ENCODE results near the gene TMEM209.

Gene TMEM209

GRCh38 chr7:130210181-130210935 lies 5.2 kb upstream of the TMEM209 start:
- POLR2A ChIA-PET: no interaction called here
- H3K36me3 ChIP-seq (ENCODE audit: control insufficient read depth in 2 of 2, insufficient read depth in 1 of 2, low read length in 2 of 2): no peaks in the 10 kb centered on the region
- CTCF ChIA-PET: interaction anchor here (0.6 kb wide), 2 partner anchors 41 to 269 kb away, joined by 3 to 4 read pairs; no protein-coding TSS in a partner anchor
- H3K4me1 ChIP-seq (ENCODE audit: control insufficient read depth, insufficient read depth, low read length): no peaks in the 10 kb centered on the region
- no peak overlapping the region for H3K4me3 ChIP-seq (ENCODE audit: low read depth, low read length)
- no peak overlapping the region for H3K27ac ChIP-seq (ENCODE audit: extremely low read depth, low read depth, low read length)
- no peaks in the 10 kb centered on the region for H3K9me3 ChIP-seq (ENCODE audit: control insufficient read depth, insufficient read depth, low read depth, low read length)
- no peak for TF ChIP-seq ZSCAN18 (tag by site-specific recombination; IDR thresholded peaks at IDR 0.05)
- TF ChIP-seq TCF7L2 (IDR thresholded peaks at IDR 0.05; ENCODE audit: borderline replicate concordance, low read depth, low read length): no peak
- no peak for TF ChIP-seq ZNF112 (tag by site-specific recombination; IDR thresholded peaks at IDR 0.05)
- TF ChIP-seq ZNF501 (tag by site-specific recombination; IDR thresholded peaks at IDR 0.05): no peak
- TF ChIP-seq ZNF335 (tag by site-specific recombination; conservative IDR thresholded peaks at IDR 0.05): 0 out of 2 replicates have a peak, but pooled peaks have one; percentile 22
- no peak for TF ChIP-seq ZNF704 (tag by site-specific recombination; IDR thresholded peaks at IDR 0.05)
- TF ChIP-seq ZNF202 (tag by site-specific recombination; IDR thresholded peaks at IDR 0.05; ENCODE audit: borderline replicate concordance): no peak
- TF ChIP-seq PRDM2 (tag by site-specific recombination; IDR thresholded peaks at IDR 0.05; ENCODE audit: borderline replicate concordance): no peak
- TF ChIP-seq ZNF626 (tag by site-specific recombination; IDR thresholded peaks at IDR 0.05): no peak
- TF ChIP-seq WT1 (tag by site-specific recombination; IDR thresholded peaks at IDR 0.05): no peak
- TF ChIP-seq ZBTB11 (tag by site-specific recombination; conservative IDR thresholded peaks at IDR 0.05; ENCODE audit: low read depth): no peak
- TF ChIP-seq ZNF560 (tag by site-specific recombination; IDR thresholded peaks at IDR 0.05; ENCODE audit: borderline replicate concordance): no peak
- 0 out of 2 replicates have a peak, but pooled peaks have one; percentile 32 for TF ChIP-seq PRDM1 (tag by site-specific recombination; IDR thresholded peaks at IDR 0.05)
- TF ChIP-seq ZNF426 (tag by site-specific recombination; IDR thresholded peaks at IDR 0.05): no peak
- 0 out of 2 replicates have a peak, but pooled peaks have one; percentile 25 for TF ChIP-seq GFI1B (tag by site-specific recombination; IDR thresholded peaks at IDR 0.05)
- no peak for TF ChIP-seq ZNF629 (tag by site-specific recombination; IDR thresholded peaks at IDR 0.05)
- peak; percentile 77 for TF ChIP-seq PRDM6 (tag by site-specific recombination; IDR thresholded peaks at IDR 0.05)
- TF ChIP-seq ZNF654 (tag by site-specific recombination; IDR thresholded peaks at IDR 0.05; ENCODE audit: low read depth): no peak
- no peak for TF ChIP-seq ZBTB7A (tag by site-specific recombination; IDR thresholded peaks at IDR 0.05; ENCODE audit: low read depth)
- no peak for TF ChIP-seq ZNF266 (tag by site-specific recombination; IDR thresholded peaks at IDR 0.05; ENCODE audit: low read depth)
- no peak for TF ChIP-seq SCRT1 (tag by site-specific recombination; IDR thresholded peaks at IDR 0.05; ENCODE audit: borderline replicate concordance)
- peak; percentile 74; the same call in 1 of the 2 replicates for TF ChIP-seq KLF10 (tag by site-specific recombination; IDR thresholded peaks at IDR 0.05)
- TF ChIP-seq ZNF837 (tag by site-specific recombination; IDR thresholded peaks at IDR 0.05): no peak
